Measurements from ENCODE around the gene BCL6.

GRCh38 chr3:187684444-187684843 is 60.8 kb downstream of the BCL6 start:
- TF ChIP-seq CTCF (conservative IDR thresholded peaks at IDR 0.05) (no peak), ZFX (IDR thresholded peaks at IDR 0.05) (no peak)
